ENCODE measurements around the gene AMDHD2. TPM values are rescaled to one million over a fixed set of nuclear protein-coding genes. Genes with fewer than 3 reads are reported as not detected.
"Not testable (repeated sequence)": the region's sequence is repeated elsewhere in the genome, so short reads cannot be mapped to it uniquely, and the experiment has no call there.

Gene AMDHD2
- total RNA-seq, 4 donors from 2014 or later = 7.9 to 36.5 (median 22.0) TPM

DNA sequence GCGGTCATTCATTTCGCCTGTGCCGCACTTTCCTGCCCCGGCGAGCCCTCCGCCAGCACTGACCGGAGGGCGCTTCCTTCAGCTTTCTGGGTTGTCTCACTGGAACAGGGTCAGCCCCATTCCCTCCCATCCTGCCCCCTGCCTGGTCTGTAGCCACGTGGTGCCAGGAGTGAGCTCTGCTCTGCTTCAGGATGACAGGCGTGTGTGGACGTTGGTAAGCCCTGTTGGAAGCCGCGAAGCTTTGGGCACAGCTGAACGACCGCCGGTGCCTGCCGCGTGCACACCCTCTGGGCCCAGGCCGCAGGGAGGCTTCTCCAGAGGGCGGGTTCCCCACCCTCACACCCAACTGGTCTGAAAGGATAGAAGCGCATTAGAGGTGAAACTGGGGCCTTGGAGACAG, 60.6 kb downstream of the AMDHD2 start:
- H3K27ac ChIP-seq; intact Hi-C loops (cut with DNase I; ENCODE audit: low total_unique reads); H3K4me3 ChIP-seq; H3K27me3 ChIP-seq; H3K9me3 ChIP-seq; DNase-seq; H3K36me3 ChIP-seq; H3K4me1 ChIP-seq: not testable (repeated sequence)

MicroRNAs encoded within 50 kb of the gene (microRNA counts, 767-probe panel; counts per million panel counts)
- microRNA hsa-miR-3178 = 0 counts per million in 2 donors

Small RNA genes lying within 50 kb of the gene (microRNA-seq; reads per million reads assigned to microRNA genes)
- gene MIR3178 (ENCODE audit: borderline microRNAs expressed, borderline replicate concordance) = not detected

Small RNA genes lying within 50 kb of the gene (small RNA-seq; reads per million reads assigned to genes)
- gene AC093525.1 (not detected), gene MIR3178 (not detected)

Other genes starting within 250 kb of the AMDHD2 start
- 10 to 100 TPM in 1 of 4 donors, 1 to 10 TPM in 3; 1.3 to 18.7 (median 4.7) TPM for gene ABCA3, start 179.6 kb upstream of the AMDHD2 start, total RNA-seq
- 10 to 100 TPM in 1 of 4 donors, 1 to 10 TPM in 1, under 1 TPM in 1, not detected in 1; under 0.01 to 11.8 (median 1.9) TPM for gene CCNF, start 90.9 kb upstream of the AMDHD2 start, total RNA-seq
- 1 to 10 TPM in 2 of 4 donors, not detected in 2; 1.8 to 7.0 TPM for gene TEDC2, start 60.3 kb upstream of the AMDHD2 start, total RNA-seq
- 10 to 100 TPM in 1 of 4 donors, 1 to 10 TPM in 1, not detected in 2; 1.3 to 15.5 TPM for gene NTN3, start 49.1 kb upstream of the AMDHD2 start, total RNA-seq
- gene TBC1D24, start 45.2 kb upstream of the AMDHD2 start, total RNA-seq = 10 to 100 TPM in 1 of 4 donors, 1 to 10 TPM in 2, under 1 TPM in 1; 0.59 to 21.6 (median 4.6) TPM
- gene ATP6V0C, start 6.4 kb upstream of the AMDHD2 start, total RNA-seq = 100 to 1,000 TPM in 1 of 4 donors, 10 to 100 TPM in 3; 14.3 to 126 (median 41.4) TPM
- gene CEMP1, start 11.0 kb downstream of the AMDHD2 start, total RNA-seq = 1 to 10 TPM in 1 of 4 donors, under 1 TPM in 1, not detected in 2; 0.46 to 3.3 TPM
- gene PDPK1, start 17.6 kb downstream of the AMDHD2 start, total RNA-seq = 10 to 100 TPM; 11.0 to 66.2 (median 23.9) TPM
- gene KCTD5, start 162.2 kb downstream of the AMDHD2 start, total RNA-seq = 10 to 100 TPM in 2 of 4 donors, 1 to 10 TPM in 2; 4.6 to 21.6 (median 12.7) TPM
- 1 to 10 TPM in 1 of 4 donors, under 1 TPM in 1, not detected in 2; 0.83 to 1.3 TPM for gene PRSS27, start 199.9 kb downstream of the AMDHD2 start, total RNA-seq
- 100 to 1,000 TPM in 3 of 4 donors, 10 to 100 TPM in 1; 92.7 to 900 (median 121) TPM for gene SRRM2, start 232.3 kb downstream of the AMDHD2 start, total RNA-seq